SU-DHL-6 (cell line): ENCODE measurements around the gene LHFPL5.

Experiments used
- H2AFZ ChIP-seq: fragments of 200-600 bp; sonication (generic); 2 replicates; pipeline ENCODE4 v1.6.1; 2014; ENCODE audit warnings: low read depth, mild to moderate bottlenecking, moderate library complexity, mixed read lengths, antibody characterized with exemption, low read length; ENCODE audit not compliant: severe bottlenecking
- H3F3A ChIP-seq: fragments of 200-600 bp; shearing (Covaris generic); 2 replicates; pipeline ENCODE4 v1.6.0; 2016; ENCODE audit warnings: antibody characterized with exemption, mild to moderate bottlenecking; ENCODE audit not compliant: insufficient read depth
- H3K27ac ChIP-seq: fragments of 200-600 bp; sonication (generic); 2 replicates; pipeline ENCODE4 v1.5.1; 2016; ENCODE audit warnings: low read depth, mild to moderate bottlenecking, low read length, moderate library complexity, mixed read lengths
- H3K27me3 ChIP-seq: fragments of 200-600 bp; sonication (generic), shearing (Covaris generic); 2 replicates; pipeline ENCODE4 v1.6.0; 2014; ENCODE audit warnings: mild to moderate bottlenecking, low read length
- H3K36me3 ChIP-seq: fragments of 200-600 bp; sonication (generic); 2 replicates; pipeline ENCODE4 v1.6.1; 2014; ENCODE audit warnings: mild to moderate bottlenecking, low read length, mixed read lengths
- H3K4me2 ChIP-seq: fragments of 300-600, 200-600 bp; shearing (Covaris generic), sonication (generic); 2 replicates; pipeline ENCODE4 v1.6.0; 2014; ENCODE audit warnings: low read length, low read depth, mild to moderate bottlenecking; ENCODE audit not compliant: poor library complexity, severe bottlenecking
- H3K4me3 ChIP-seq: fragments of 200-600 bp; sonication (generic); 2 replicates; pipeline ENCODE4 v1.5.1; 2014; ENCODE audit warnings: antibody characterized with exemption, low read length, mild to moderate bottlenecking, mixed read lengths; ENCODE audit not compliant: insufficient read depth, poor library complexity, severe bottlenecking
- H3K79me2 ChIP-seq: fragments of 200-600 bp; sonication (generic); 2 replicates; pipeline ENCODE4 v1.6.1; 2014; ENCODE audit warnings: mild to moderate bottlenecking, low read length, moderate library complexity; ENCODE audit not compliant: insufficient read depth
- H3K9ac ChIP-seq: fragments of 200-600 bp; sonication (generic); 2 replicates; pipeline ENCODE4 v1.7.0; 2014; ENCODE audit warnings: mild to moderate bottlenecking, low read length
- H3K9me2 ChIP-seq: fragments of 200-600 bp; sonication (generic); replicated peaks from 2 replicates; pipeline ENCODE4 v1.6.1; 2014; ENCODE audit warnings: low read length; ENCODE audit not compliant: insufficient read depth
- H3K9me3 ChIP-seq: fragments of 200-600 bp; sonication (generic); 2 replicates; pipeline ENCODE4 v1.6.1; 2014; ENCODE audit warnings: low read length, mixed read lengths; ENCODE audit not compliant: insufficient read depth
- H4K20me1 ChIP-seq: fragments of 200-600 bp; sonication (generic); 2 replicates; pipeline ENCODE4 v1.6.1; 2014; ENCODE audit warnings: low read depth, mild to moderate bottlenecking, antibody characterized with exemption, low read length, moderate library complexity, mixed read lengths
- CTCF ChIP-seq: fragments of 200-600 bp; sonication (generic); IDR thresholded peaks from one replicate; pipeline ENCODE4 v1.5.1; 2017; ENCODE audit warnings: antibody characterized with exemption, mild to moderate bottlenecking, low read length, moderate library complexity; ENCODE audit not compliant: insufficient read depth, poor library complexity, severe bottlenecking
- EZH2phosphoT487 ChIP-seq: fragments of 200-600 bp; sonication (generic), shearing (Covaris generic); conservative IDR thresholded peaks from 2 replicates; pipeline ENCODE4 v1.6.1; 2018; ENCODE audit warnings: mild to moderate bottlenecking, antibody characterized with exemption, low read length, moderate library complexity, mixed read lengths

The LHFPL5 gene

GRCh38 chr6:35795453-35796071, 9.6 kb upstream of the LHFPL5 start:
- no peaks in the 10 kb centered on the region for H3K9me2 ChIP-seq
- H3K36me3 ChIP-seq, result no peaks in the 10 kb centered on the region
- H3K9ac ChIP-seq, result no peak overlapping the region
- TF ChIP-seq EZH2phosphoT487, result no peak
- TF ChIP-seq CTCF, result no peak
- no peak overlapping the region for H3K4me3 ChIP-seq
- no peak overlapping the region for H3K27ac ChIP-seq
- H2AFZ ChIP-seq, result no peak overlapping the region
- H3K27me3 ChIP-seq, result no peaks in the 10 kb centered on the region
- no peaks in the 10 kb centered on the region for H4K20me1 ChIP-seq
- no peaks in the 10 kb centered on the region for H3K9me3 ChIP-seq
- no peaks in the 10 kb centered on the region for H3K79me2 ChIP-seq
- no peaks in the 10 kb centered on the region for H3F3A ChIP-seq
- no peak overlapping the region for H3K4me2 ChIP-seq

GRCh38 chr6:35796236-35796635, 8.9 kb upstream of the LHFPL5 start:
- H3K36me3 ChIP-seq, result no peaks in the 10 kb centered on the region
- H4K20me1 ChIP-seq, result no peaks in the 10 kb centered on the region
- H3K9me3 ChIP-seq, result no peaks in the 10 kb centered on the region
- no peak overlapping the region for H3K4me3 ChIP-seq
- H2AFZ ChIP-seq, result no peak overlapping the region
- no peaks in the 10 kb centered on the region for H3K79me2 ChIP-seq
- no peak overlapping the region for H3K4me2 ChIP-seq
- TF ChIP-seq CTCF, result no peak
- TF ChIP-seq EZH2phosphoT487, result no peak
- H3K9ac ChIP-seq, result no peak overlapping the region
- H3K27ac ChIP-seq, result no peak overlapping the region
- no peaks in the 10 kb centered on the region for H3F3A ChIP-seq
- H3K27me3 ChIP-seq, result no peaks in the 10 kb centered on the region
- no peaks in the 10 kb centered on the region for H3K9me2 ChIP-seq

- H3K4me3 ChIP-seq, result no peak overlapping the region
- no peaks in the 10 kb centered on the region for H3F3A ChIP-seq
- no peak overlapping the region for H3K9ac ChIP-seq
- H3K36me3 ChIP-seq, result no peaks in the 10 kb centered on the region
- no peaks in the 10 kb centered on the region for H4K20me1 ChIP-seq
- no peak overlapping the region for H3K4me2 ChIP-seq
- no peak overlapping the region for H2AFZ ChIP-seq
- H3K9me3 ChIP-seq, result no peaks in the 10 kb centered on the region
- H3K27me3 ChIP-seq, result no peaks in the 10 kb centered on the region
- no peaks in the 10 kb centered on the region for H3K79me2 ChIP-seq
- no peak overlapping the region for H3K27ac ChIP-seq
- TF ChIP-seq CTCF (no peak), EZH2phosphoT487 (no peak)
- H3K9me2 ChIP-seq, result no peaks in the 10 kb centered on the region
Measured at GRCh38 chr6:35797837-35798526, 7.2 kb upstream of the LHFPL5 start.
